Peyer's patch (tissue), 4 donors: ENCODE measurements around the gene NOL12.

Source experiments
- POLR2A ChIP-seq, 2 donors: fragments of 450-650 bp; IDR thresholded peaks; one replicate each; pipeline ENCODE4 v1.5.1; 2017; ENCODE audit warnings: antibody characterized with exemption in 2 of 2, mild to moderate bottlenecking in 2 of 2, moderate library complexity in 2 of 2
- TF ChIP-seq, protein P1 (sequence below), 6 experiments: fragments of 450-650 bp in 4 of 6; fragments of 200-600 bp in 2 of 6; sonication (generic) in 1 of 6; IDR thresholded peaks; one replicate each; pipeline ENCODE4 v1.5.1; 2017 to 2019; ENCODE audit warnings: antibody characterized with exemption in 6 of 6, mild to moderate bottlenecking in 3 of 6, moderate library complexity in 1 of 6

DNA sequence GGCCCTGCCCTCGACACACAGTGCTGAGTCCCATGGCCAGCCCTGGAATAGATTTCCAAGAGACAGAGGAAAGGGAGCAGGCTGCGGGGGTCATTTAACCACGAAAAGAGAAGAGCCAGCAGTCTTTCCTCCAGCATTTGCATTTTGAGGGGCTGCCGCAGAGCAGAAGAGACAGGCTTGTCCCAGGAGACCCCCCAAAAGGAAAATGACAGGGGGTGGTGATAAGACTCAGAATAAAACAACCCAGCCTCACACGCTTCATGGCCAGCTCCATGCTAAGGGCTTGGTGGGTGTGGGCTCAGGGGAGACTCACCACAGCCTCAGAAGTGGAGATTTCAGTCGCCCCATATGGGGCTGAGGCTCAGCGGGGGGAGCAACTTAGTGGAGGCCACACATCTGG, 27.6 kb downstream of the NOL12 start:
- TF ChIP-seq, protein P1, sequence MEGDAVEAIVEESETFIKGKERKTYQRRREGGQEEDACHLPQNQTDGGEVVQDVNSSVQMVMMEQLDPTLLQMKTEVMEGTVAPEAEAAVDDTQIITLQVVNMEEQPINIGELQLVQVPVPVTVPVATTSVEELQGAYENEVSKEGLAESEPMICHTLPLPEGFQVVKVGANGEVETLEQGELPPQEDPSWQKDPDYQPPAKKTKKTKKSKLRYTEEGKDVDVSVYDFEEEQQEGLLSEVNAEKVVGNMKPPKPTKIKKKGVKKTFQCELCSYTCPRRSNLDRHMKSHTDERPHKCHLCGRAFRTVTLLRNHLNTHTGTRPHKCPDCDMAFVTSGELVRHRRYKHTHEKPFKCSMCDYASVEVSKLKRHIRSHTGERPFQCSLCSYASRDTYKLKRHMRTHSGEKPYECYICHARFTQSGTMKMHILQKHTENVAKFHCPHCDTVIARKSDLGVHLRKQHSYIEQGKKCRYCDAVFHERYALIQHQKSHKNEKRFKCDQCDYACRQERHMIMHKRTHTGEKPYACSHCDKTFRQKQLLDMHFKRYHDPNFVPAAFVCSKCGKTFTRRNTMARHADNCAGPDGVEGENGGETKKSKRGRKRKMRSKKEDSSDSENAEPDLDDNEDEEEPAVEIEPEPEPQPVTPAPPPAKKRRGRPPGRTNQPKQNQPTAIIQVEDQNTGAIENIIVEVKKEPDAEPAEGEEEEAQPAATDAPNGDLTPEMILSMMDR (IDR thresholded peaks at IDR 0.05): no peak
- no peak for TF ChIP-seq POLR2A (IDR thresholded peaks at IDR 0.05)
